Progenitor cell of endocrine pancreas (in vitro differentiated cells): ENCODE results near the gene DZIP1. TPM values are rescaled to one million over a fixed set of nuclear protein-coding genes. Genes with fewer than 3 reads are reported as not detected.
"Not testable (repeated sequence)": the region's sequence is repeated elsewhere in the genome, so short reads cannot be mapped to it uniquely, and the experiment has no call there.

Source experiments
- DNase-seq: peaks from one replicate; pipeline ENCODE4 v3.0.0; 2021; ENCODE audit warnings: low spot score; ENCODE audit not compliant: unreplicated experiment
- H3K27ac Mint-ChIP-seq: 2 replicates; pipeline ENCODE4 v1.8.0; 2021; ENCODE audit warnings: mild to moderate bottlenecking, moderate library complexity, mixed read lengths
- H3K27me3 Mint-ChIP-seq: 2 replicates; pipeline ENCODE4 v1.8.0; 2021; ENCODE audit warnings: mixed read lengths
- H3K36me3 Mint-ChIP-seq: 2 replicates; pipeline ENCODE4 v1.8.0; 2022; ENCODE audit warnings: mixed read lengths; ENCODE audit not compliant: insufficient read depth
- H3K4me1 Mint-ChIP-seq: 2 replicates; pipeline ENCODE4 v1.8.0; 2021; ENCODE audit warnings: low read depth, mixed read lengths
- H3K4me3 Mint-ChIP-seq: 2 replicates; pipeline ENCODE4 v1.8.0; 2021; ENCODE audit warnings: low read depth, mild to moderate bottlenecking, moderate library complexity, mixed read lengths
- H3K9me3 Mint-ChIP-seq: 2 replicates; pipeline ENCODE4 v1.8.0; 2021; ENCODE audit warnings: low read depth, mixed read lengths
- total RNA-seq: library from RNA; stranded (reverse); gene quantifications from 2 replicates; pipeline ENCODE4 v1.2.1, GENCODE V29; 2021
- TF ChIP-seq, protein P1 (sequence below): fragments of 200-600 bp; sonication (generic); IDR thresholded peaks from one replicate; pipeline ENCODE4 v1.5.0; 2021; ENCODE audit warnings: antibody characterized with exemption, mild to moderate bottlenecking; ENCODE audit not compliant: unreplicated experiment

Gene DZIP1
- total RNA-seq, 1 donor from 2014 or later, result 35.4 TPM

DNA sequence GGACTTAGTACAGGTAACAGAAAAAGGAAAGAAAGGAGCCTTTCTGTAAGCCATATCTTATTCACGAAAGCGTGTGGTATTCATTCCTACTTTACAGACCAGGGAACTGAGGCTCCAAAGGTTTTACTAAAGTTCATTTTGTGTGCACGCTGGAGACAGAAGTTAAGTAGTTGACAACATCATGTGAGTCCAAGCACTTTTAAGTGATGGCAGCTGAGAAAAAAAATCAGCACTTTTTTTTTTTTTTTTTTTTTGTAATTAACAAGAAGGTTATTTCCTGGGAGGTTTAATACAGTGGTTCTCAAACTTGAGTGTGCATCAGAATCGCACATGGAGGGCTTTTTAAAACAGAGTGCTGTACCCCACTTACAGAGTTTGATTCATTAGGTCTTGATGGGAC, 34.5 kb upstream of the DZIP1 start:
- Mint-ChIP-seq H3K36me3 (peaks cover 3% of the 10 kb centered on the region), H3K4me3 (peak overlapping the region; percentile 91), H3K27me3 (no peaks in the 10 kb centered on the region), H3K4me1 (peaks cover 47% of the 10 kb centered on the region), H3K27ac (peak overlapping the region; percentile 84), H3K9me3 (no peaks in the 10 kb centered on the region)
- DNase-seq, result no peak
- TF ChIP-seq, protein P1, sequence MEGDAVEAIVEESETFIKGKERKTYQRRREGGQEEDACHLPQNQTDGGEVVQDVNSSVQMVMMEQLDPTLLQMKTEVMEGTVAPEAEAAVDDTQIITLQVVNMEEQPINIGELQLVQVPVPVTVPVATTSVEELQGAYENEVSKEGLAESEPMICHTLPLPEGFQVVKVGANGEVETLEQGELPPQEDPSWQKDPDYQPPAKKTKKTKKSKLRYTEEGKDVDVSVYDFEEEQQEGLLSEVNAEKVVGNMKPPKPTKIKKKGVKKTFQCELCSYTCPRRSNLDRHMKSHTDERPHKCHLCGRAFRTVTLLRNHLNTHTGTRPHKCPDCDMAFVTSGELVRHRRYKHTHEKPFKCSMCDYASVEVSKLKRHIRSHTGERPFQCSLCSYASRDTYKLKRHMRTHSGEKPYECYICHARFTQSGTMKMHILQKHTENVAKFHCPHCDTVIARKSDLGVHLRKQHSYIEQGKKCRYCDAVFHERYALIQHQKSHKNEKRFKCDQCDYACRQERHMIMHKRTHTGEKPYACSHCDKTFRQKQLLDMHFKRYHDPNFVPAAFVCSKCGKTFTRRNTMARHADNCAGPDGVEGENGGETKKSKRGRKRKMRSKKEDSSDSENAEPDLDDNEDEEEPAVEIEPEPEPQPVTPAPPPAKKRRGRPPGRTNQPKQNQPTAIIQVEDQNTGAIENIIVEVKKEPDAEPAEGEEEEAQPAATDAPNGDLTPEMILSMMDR, result no peak

DNA sequence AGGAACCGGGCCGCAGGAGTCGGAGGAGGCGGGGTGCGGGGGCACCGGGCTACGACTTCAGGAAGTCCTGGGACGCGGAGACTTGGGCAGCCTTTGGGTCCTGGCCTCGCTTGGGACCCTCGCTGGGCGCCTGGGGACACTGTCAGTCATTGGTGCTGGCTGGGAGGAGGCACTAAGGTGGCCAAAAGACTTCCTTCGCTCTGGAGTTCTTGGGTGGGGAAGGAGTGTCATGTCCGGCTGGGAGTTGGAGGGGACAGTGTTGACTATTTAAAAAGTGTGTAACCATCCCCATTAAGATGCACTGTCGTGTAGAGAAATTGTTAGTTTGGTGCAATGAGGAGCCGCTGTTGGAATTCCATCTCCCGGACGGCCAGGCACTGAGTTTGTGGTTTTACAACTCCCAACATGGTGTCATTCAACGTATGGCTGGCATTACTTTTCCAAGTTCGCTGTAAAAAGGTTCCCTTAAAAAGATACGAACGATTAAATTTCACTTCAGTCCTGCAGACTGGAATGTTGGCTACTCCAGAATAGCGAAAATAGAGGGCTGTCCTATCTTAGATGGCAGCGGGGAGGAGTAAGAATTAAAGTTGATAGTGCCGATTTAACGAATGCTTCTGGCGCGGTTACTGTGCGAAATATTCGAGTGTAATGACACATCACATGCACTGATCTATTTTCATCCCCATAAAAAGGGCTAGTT, 33.2 kb upstream of the DZIP1 start:
- no peaks in the 10 kb centered on the region for H3K27me3 Mint-ChIP-seq
- peaks cover 49% of the 10 kb centered on the region for H3K4me1 Mint-ChIP-seq
- H3K36me3 Mint-ChIP-seq, result peaks cover 4% of the 10 kb centered on the region
- peak overlapping the region; percentile 91 for H3K4me3 Mint-ChIP-seq
- peak overlapping the region; percentile 94 for H3K27ac Mint-ChIP-seq
- TF ChIP-seq, protein P1, result no peak
- no peaks in the 10 kb centered on the region for H3K9me3 Mint-ChIP-seq
- DNase-seq, result no peak

DNA sequence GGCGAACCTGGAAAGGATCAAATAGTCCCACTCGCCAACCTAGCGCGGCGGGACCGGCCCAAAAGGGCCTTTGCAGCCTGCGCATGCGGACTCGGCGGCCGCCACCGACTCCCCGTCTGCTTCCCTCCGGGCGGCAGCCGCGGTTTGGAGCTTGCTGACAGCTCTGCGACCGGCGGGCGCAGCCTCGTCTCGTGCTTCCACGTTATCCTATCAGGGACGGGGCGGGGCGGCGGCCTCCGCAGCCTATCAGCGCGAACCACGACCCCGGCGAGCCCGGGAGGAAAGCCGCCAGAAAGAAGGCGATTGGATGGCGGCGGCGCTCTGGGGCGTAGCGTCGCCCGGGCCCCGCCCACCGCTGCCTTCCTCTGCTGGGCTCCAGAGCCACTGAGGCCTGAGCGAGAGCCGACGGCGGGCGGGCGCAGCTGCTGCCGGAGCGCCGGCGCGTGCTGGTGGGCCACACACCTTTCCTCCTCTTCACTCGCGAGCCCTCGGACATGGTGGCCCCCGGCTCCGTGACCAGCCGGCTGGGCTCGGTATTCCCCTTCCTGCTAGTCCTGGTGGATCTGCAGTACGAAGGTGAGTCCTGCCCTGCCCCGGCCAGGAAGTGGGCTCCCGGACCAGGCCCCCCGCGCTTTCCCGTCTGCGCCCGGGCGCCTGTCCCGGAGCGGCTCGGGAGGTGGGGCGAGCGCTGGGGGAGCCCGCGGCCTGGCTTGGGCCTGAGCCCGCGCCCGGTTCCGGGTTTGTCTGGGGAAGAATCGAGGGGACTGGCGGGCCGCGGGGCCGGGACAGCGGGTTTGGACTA, 32.5 kb upstream of the DZIP1 start, which contains the start of gene DNAJC3:
DNAJC3 (plus strand) TSS at position 378 of the 802 bp plus-strand sequence; CDS start at position 495, 117 bp downstream.
- peak; percentile 98 for DNase-seq
- Mint-ChIP-seq H3K27me3 (no peaks in the 10 kb centered on the region), H3K27ac (peak within 1 kb of the TSS; percentile 99), H3K4me1 (peaks cover 44% of the 10 kb centered on the region), H3K36me3 (peaks cover 5% of the 10 kb centered on the region), H3K9me3 (peaks cover 2% of the 10 kb centered on the region), H3K4me3 (peak within 1 kb of the TSS; percentile 91)
- TF ChIP-seq, protein P1, result no peak

DNA sequence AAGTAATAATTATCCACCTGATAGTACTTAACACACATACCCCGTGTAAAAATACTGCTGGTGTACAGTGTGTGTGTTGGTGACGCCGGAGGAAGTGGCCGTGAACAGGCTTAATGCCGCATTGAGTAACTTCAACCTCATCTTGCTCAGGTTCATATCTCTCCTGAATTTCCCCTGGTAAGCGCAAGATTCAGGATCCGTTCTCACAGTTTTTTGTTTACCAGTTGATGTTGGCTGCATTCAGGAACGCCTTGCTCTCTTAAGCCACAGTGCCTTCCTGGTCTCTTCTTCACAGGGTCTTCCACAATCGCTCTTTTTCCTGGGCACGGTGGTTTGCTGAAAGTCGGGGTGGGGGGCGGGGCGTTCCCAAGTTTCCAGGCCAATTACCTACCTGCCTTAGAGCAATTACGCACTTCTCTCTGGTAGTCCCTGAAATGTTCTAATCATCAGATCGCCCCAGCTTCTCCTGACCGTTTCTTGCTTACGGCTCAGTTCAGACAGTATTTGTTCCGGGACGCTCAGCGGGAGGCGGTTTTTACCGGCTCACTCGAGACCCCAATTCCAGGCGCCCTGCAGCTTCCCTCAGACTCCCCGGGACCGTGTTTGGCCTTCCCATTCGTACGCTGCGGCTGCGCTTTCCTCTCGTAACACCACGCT, 31.7 kb upstream of the DZIP1 start:
- Mint-ChIP-seq H3K4me3 (peak overlapping the region; percentile 91), H3K27me3 (no peaks in the 10 kb centered on the region)
- no peak for DNase-seq

DNA sequence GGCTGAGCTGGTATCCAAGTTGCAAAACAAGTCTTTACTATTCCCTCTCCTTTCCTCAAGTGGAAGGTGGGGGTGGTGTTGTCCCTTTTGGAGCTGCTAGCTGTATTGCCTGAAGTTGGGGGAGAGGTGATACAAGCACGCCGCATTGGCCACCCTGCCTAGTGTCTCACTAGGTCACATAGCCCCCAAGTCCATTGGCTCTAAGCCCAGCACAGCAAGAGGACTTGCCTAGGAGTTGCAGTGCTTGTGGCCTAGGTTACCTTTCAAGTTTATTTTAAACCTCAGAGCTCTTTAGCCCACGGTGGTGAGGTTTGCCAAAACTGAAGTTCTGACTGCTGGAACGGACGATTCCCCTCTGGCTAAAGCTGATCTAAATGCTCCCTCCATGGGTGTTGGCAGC, 27.1 kb upstream of the DZIP1 start:
- DNase-seq, result no peak
- Mint-ChIP-seq H3K4me1 (peaks cover 14% of the 10 kb centered on the region), H3K36me3 (peaks cover 20% of the 10 kb centered on the region), H3K9me3 (peaks cover 36% of the 10 kb centered on the region), H3K27me3 (no peaks in the 10 kb centered on the region), H3K4me3 (no peak overlapping the region), H3K27ac (no peak overlapping the region)
- TF ChIP-seq, protein P1, result no peak

More for the DNA sequence above, 31.7 kb upstream of the DZIP1 start:
- H3K36me3 Mint-ChIP-seq, result peaks cover 9% of the 10 kb centered on the region
- peaks cover 39% of the 10 kb centered on the region for H3K4me1 Mint-ChIP-seq
- H3K27ac Mint-ChIP-seq, result peak overlapping the region; percentile 99
- TF ChIP-seq, protein P1, result no peak
- H3K9me3 Mint-ChIP-seq, result peaks cover 5% of the 10 kb centered on the region

DNA sequence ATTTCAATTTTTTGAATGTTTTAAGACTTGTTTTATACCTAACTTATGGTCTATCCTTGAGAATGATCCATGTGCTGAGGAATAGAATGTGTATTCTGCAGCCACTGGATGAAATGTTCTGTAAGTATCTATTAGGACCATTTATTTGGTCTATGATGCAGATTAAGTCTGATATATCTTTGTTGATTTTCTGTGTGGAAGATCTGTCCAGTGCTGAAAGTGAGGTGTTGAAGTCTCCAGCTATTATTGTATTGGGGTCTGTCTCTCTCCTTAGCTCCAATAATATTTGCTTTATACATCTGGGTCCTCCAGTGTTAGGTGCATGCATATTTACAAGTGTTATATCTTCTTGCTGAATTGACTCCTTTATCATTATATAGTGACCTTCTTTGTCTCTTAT, 22.7 kb upstream of the DZIP1 start:
- not testable (repeated sequence) for H3K4me3 Mint-ChIP-seq, H3K27me3 Mint-ChIP-seq

More for the DNA sequence above, 22.7 kb upstream of the DZIP1 start:
- peaks cover 65% of the 10 kb centered on the region for H3K9me3 Mint-ChIP-seq
- H3K4me1 Mint-ChIP-seq, H3K27ac Mint-ChIP-seq, DNase-seq: not testable (repeated sequence)
- peaks cover 18% of the 10 kb centered on the region for H3K36me3 Mint-ChIP-seq
